Activated CD4-positive, alpha-beta memory T cell treated with anti-CD3 and anti-CD28 coated beads for 36 hours (primary cell): ENCODE measurements around the gene FBXW9. TPM values are rescaled to one million over a fixed set of nuclear protein-coding genes. Genes with fewer than 3 reads are reported as not detected.
"Not testable (repeated sequence)": the region's sequence is repeated elsewhere in the genome, so short reads cannot be mapped to it uniquely, and the experiment has no call there.

Source experiments
- CTCF ChIA-PET: fragments of 350-600 bp; sonication (Branson Sonifier 250); formaldehyde crosslinking; loops from one replicate; lab custom pipeline; 2021; ENCODE audit warnings: antibody characterized with exemption, inconsistent platforms; lab: Charles Lee
- POLR2A ChIA-PET: fragments of 350-600 bp; sonication (Branson Sonifier 250); formaldehyde crosslinking; loops from one replicate; lab custom pipeline; 2021; ENCODE audit warnings: antibody characterized with exemption; lab: Charles Lee
- DNase-seq: peaks from one replicate; pipeline ENCODE4 v3.0.0-alpha.2; 2020
- H3K27ac Mint-ChIP-seq: one replicate; pipeline ENCODE4 v1.8.0; 2021; ENCODE audit warnings: mixed read lengths
- H3K27me3 Mint-ChIP-seq: one replicate; pipeline ENCODE4 v1.8.0; 2021; ENCODE audit warnings: mixed read lengths
- H3K36me3 Mint-ChIP-seq: one replicate; pipeline ENCODE4 v1.8.0; 2021; ENCODE audit warnings: mixed read lengths
- H3K4me1 Mint-ChIP-seq: one replicate; pipeline ENCODE4 v1.8.0; 2021; ENCODE audit warnings: low read depth, mixed read lengths
- H3K4me3 Mint-ChIP-seq: one replicate; pipeline ENCODE4 v1.8.0; 2021; ENCODE audit warnings: mild to moderate bottlenecking, mixed read lengths
- H3K9me3 Mint-ChIP-seq: one replicate; pipeline ENCODE4 v1.8.0; 2021; ENCODE audit warnings: mixed read lengths
- intact Hi-C: fragments of 100-400 bp; cut with micrococcal nuclease; formaldehyde crosslinking; loops from one replicate; pipeline ENCODE4 v1.15.1; 2023
- total RNA-seq, 2 experiments: library from RNA; stranded (reverse); gene quantifications; one replicate each; pipeline ENCODE4 v1.2.3, GENCODE V29; 2021

The FBXW9 gene
- total RNA-seq, 2 experiments from 2014 or later: 6.6 to 7.0 TPM

GRCh38 chr19:12648088-12648487, 48.3 kb downstream of the FBXW9 start:
- ChIA-PET POLR2A (no interaction called here), CTCF (no interaction called here)
- no peak for DNase-seq
- Mint-ChIP-seq H3K27ac (no peak overlapping the region), H3K4me1 (no peaks in the 10 kb centered on the region), H3K36me3 (peaks cover 28% of the 10 kb centered on the region), H3K4me3 (no peak overlapping the region), H3K27me3 (no peaks in the 10 kb centered on the region), H3K9me3 (no peaks in the 10 kb centered on the region)
- intact Hi-C loops: no loop called here

- intact Hi-C loops: no loop called here
- no peaks in the 10 kb centered on the region for H3K9me3 Mint-ChIP-seq
- H3K4me3 Mint-ChIP-seq: no peak overlapping the region
- H3K36me3 Mint-ChIP-seq: peaks cover 28% of the 10 kb centered on the region
- POLR2A ChIA-PET: no interaction called here
- H3K27me3 Mint-ChIP-seq: no peaks in the 10 kb centered on the region
- CTCF ChIA-PET: no interaction called here
- H3K4me1 Mint-ChIP-seq: no peaks in the 10 kb centered on the region
- no peak overlapping the region for H3K27ac Mint-ChIP-seq
- peak; percentile 51 for DNase-seq
These were observed 48.9 kb downstream of the FBXW9 start for GRCh38 chr19:12647490-12648071.

- Mint-ChIP-seq H3K27ac (peak overlapping the region; percentile 18), H3K9me3 (no peaks in the 10 kb centered on the region), H3K36me3 (peaks cover 28% of the 10 kb centered on the region), H3K4me3 (no peak overlapping the region), H3K4me1 (no peaks in the 10 kb centered on the region), H3K27me3 (no peaks in the 10 kb centered on the region)
- CTCF ChIA-PET: no interaction called here
- intact Hi-C loops: no loop called here
- no peak for DNase-seq
- POLR2A ChIA-PET: no interaction called here
These were observed 49.4 kb downstream of the FBXW9 start for GRCh38 chr19:12647047-12647446.

- POLR2A ChIA-PET: no interaction called here
- CTCF ChIA-PET: no interaction called here
- intact Hi-C loops: no loop called here
- H3K9me3 Mint-ChIP-seq: no peaks in the 10 kb centered on the region
- H3K27me3 Mint-ChIP-seq: no peaks in the 10 kb centered on the region
- H3K27ac Mint-ChIP-seq: peak overlapping the region; percentile 18
- DNase-seq: no peak
- H3K36me3 Mint-ChIP-seq: peaks cover 24% of the 10 kb centered on the region
- H3K4me1 Mint-ChIP-seq: no peaks in the 10 kb centered on the region
- no peak overlapping the region for H3K4me3 Mint-ChIP-seq
These were observed 49.9 kb downstream of the FBXW9 start for GRCh38 chr19:12646551-12646950.

GRCh38 chr19:12643716-12644115, 52.7 kb downstream of the FBXW9 start:
- H3K27ac Mint-ChIP-seq, DNase-seq, intact Hi-C loops, H3K4me3 Mint-ChIP-seq, CTCF ChIA-PET, H3K9me3 Mint-ChIP-seq, H3K27me3 Mint-ChIP-seq, H3K4me1 Mint-ChIP-seq, POLR2A ChIA-PET: not testable (repeated sequence)
- H3K36me3 Mint-ChIP-seq: peaks cover 17% of the 10 kb centered on the region

GRCh38 chr19:12642506-12642905, 53.9 kb downstream of the FBXW9 start:
- intact Hi-C loops: no loop called here
- no peak overlapping the region for H3K4me3 Mint-ChIP-seq
- H3K9me3 Mint-ChIP-seq: no peaks in the 10 kb centered on the region
- CTCF ChIA-PET: no interaction called here
- peaks cover 9% of the 10 kb centered on the region for H3K4me1 Mint-ChIP-seq
- H3K36me3 Mint-ChIP-seq: peaks cover 13% of the 10 kb centered on the region
- no peak for DNase-seq
- H3K27ac Mint-ChIP-seq: no peak overlapping the region
- no peaks in the 10 kb centered on the region for H3K27me3 Mint-ChIP-seq
- POLR2A ChIA-PET: interaction anchor here (0.6 kb wide), 1 partner anchor 54 kb away, joined by 3 read pairs; no protein-coding TSS in a partner anchor

- H3K9me3 Mint-ChIP-seq: no peaks in the 10 kb centered on the region
- CTCF ChIA-PET: no interaction called here
- peaks cover 8% of the 10 kb centered on the region for H3K36me3 Mint-ChIP-seq
- intact Hi-C loops: no loop called here
- H3K4me3 Mint-ChIP-seq: no peak overlapping the region
- no peaks in the 10 kb centered on the region for H3K27me3 Mint-ChIP-seq
- no peak for DNase-seq
- peaks cover 11% of the 10 kb centered on the region for H3K4me1 Mint-ChIP-seq
- POLR2A ChIA-PET: no interaction called here
- H3K27ac Mint-ChIP-seq: no peak overlapping the region
These were observed 55.0 kb downstream of the FBXW9 start for GRCh38 chr19:12641456-12641855.

- CTCF ChIA-PET: interaction anchor here (0.5 to 2.2 kb wide), 25 partner anchors 9 to 373 kb away, joined by 3 to 18 read pairs (median 4); partner anchors contain the start of genes MAN2B1, WDR83, ZNF490 and ZNF564
- H3K36me3 Mint-ChIP-seq: peaks cover 5% of the 10 kb centered on the region
- DNase-seq: peak; percentile 94
- H3K4me1 Mint-ChIP-seq: peaks cover 16% of the 10 kb centered on the region
- peak overlapping the region; percentile 58 for H3K4me3 Mint-ChIP-seq
- H3K9me3 Mint-ChIP-seq: no peaks in the 10 kb centered on the region
- intact Hi-C loops: loop anchor here (1.0 kb wide), 2 partner anchors 26 to 76 kb away; partner anchors contain the start of genes MAN2B1 and WDR83
- POLR2A ChIA-PET: interaction anchor here (0.7 to 1.3 kb wide), 5 partner anchors 9 to 72 kb away, joined by 3 to 4 read pairs (median 3); partner anchors contain the start of genes MAN2B1, WDR83, ZNF490 and ZNF791
- H3K27me3 Mint-ChIP-seq: no peaks in the 10 kb centered on the region
- H3K27ac Mint-ChIP-seq: peak overlapping the region; percentile 59
These were observed 56.4 kb downstream of the FBXW9 start for GRCh38 chr19:12639901-12640613.

Other genes starting within 250 kb of the FBXW9 start
- 1 to 10 TPM; 1.5 to 2.4 TPM for gene ZNF709, start 211.8 kb downstream of the FBXW9 start, total RNA-seq
- 1 to 10 TPM; 6.5 to 7.0 TPM for gene ZNF564, start 145.1 kb downstream of the FBXW9 start, total RNA-seq
- 1 to 10 TPM; 6.9 to 7.0 TPM for gene ZNF490, start 85.8 kb downstream of the FBXW9 start, total RNA-seq
- 10 to 100 TPM; 18.2 to 19.1 TPM for gene ZNF791, start 85.7 kb downstream of the FBXW9 start, total RNA-seq
- gene MAN2B1, start 29.9 kb downstream of the FBXW9 start, total RNA-seq: 100 to 1,000 TPM; 123 to 127 TPM
- 10 to 100 TPM; 17.1 to 17.8 TPM for gene WDR83, start 29.8 kb downstream of the FBXW9 start, total RNA-seq
- 100 to 1,000 TPM; 126 to 127 TPM for gene DHPS, start 14.8 kb downstream of the FBXW9 start, total RNA-seq
- not detected for gene GNG14, start 8.6 kb downstream of the FBXW9 start, total RNA-seq
- 10 to 100 TPM; 65.2 to 76.4 TPM for gene TNPO2, start 27.3 kb upstream of the FBXW9 start, total RNA-seq
- 100 to 1,000 TPM; 167 to 182 TPM for gene TRIR, start 38.1 kb upstream of the FBXW9 start, total RNA-seq
- 10 to 100 TPM; 54.2 TPM for gene GET3, start 40.9 kb upstream of the FBXW9 start, total RNA-seq
- not detected for gene BEST2, start 55.2 kb upstream of the FBXW9 start, total RNA-seq
- 10 to 100 TPM; 20.2 to 22.2 TPM for gene HOOK2, start 78.9 kb upstream of the FBXW9 start, total RNA-seq
- 100 to 1,000 TPM; 409 to 411 TPM for gene JUNB, start 94.9 kb upstream of the FBXW9 start, total RNA-seq
- gene PRDX2, start 105.2 kb upstream of the FBXW9 start, total RNA-seq: 100 to 1,000 TPM; 253 to 258 TPM
- 10 to 100 TPM; 42.4 to 44.6 TPM for gene THSD8, start 105.4 kb upstream of the FBXW9 start, total RNA-seq
- gene RNASEH2A, start 110.0 kb upstream of the FBXW9 start, total RNA-seq: 10 to 100 TPM; 61.9 to 66.8 TPM
- gene RTBDN, start 137.9 kb upstream of the FBXW9 start, total RNA-seq: not detected
- gene MAST1, start 141.9 kb upstream of the FBXW9 start, total RNA-seq: 1 to 10 TPM; 1.7 to 2.3 TPM
- gene DNASE2, start 184.8 kb upstream of the FBXW9 start, total RNA-seq: 10 to 100 TPM; 27.0 to 27.5 TPM
- gene KLF1, start 190.6 kb upstream of the FBXW9 start, total RNA-seq: under 1 TPM; 0.12 to 0.19 TPM
- 10 to 100 TPM; 33.6 to 34.4 TPM for gene GCDH, start 194.5 kb upstream of the FBXW9 start, total RNA-seq
- 1 to 10 TPM; 3.0 to 4.2 TPM for gene SYCE2, start 222.7 kb upstream of the FBXW9 start, total RNA-seq
- gene FARSA, start 237.1 kb upstream of the FBXW9 start, total RNA-seq: 100 to 1,000 TPM; 109 to 110 TPM
- gene CALR, start 242.0 kb upstream of the FBXW9 start, total RNA-seq: 100 to 1,000 TPM; 625 to 642 TPM
- gene RAD23A, start 249.2 kb upstream of the FBXW9 start, total RNA-seq: 100 to 1,000 TPM; 190 to 194 TPM